GM19372 (cell line): ENCODE measurements around the gene LAMA2.

Experiments used
- ATAC-seq: cut with Tn5 transposase; IDR thresholded peaks from one replicate; pipeline ENCODE4 v1.9.1; 2021; ENCODE audit warnings: mild to moderate bottlenecking, low read depth, moderate library complexity; ENCODE audit not compliant: unreplicated experiment

LAMA2 gene

DNA sequence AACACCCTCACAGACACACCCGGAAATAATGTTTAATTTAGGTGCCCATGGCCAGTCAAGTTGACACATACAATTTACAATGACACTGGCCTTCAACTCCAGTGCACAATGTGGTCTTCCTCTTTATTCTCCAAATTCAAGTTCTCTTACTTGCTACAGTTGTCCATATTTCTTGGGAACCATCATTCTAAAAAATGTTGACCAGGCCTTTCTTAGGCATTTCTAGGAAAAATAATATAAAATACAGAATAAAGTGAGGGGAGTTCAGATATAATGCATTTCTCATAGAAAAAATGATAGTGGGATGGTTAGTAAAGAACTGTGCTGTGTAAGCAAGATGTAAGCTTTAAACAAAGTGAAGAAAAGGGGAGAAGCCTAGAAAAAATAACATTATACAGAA is 528.2 kb downstream of the LAMA2 start:
- ATAC-seq = no peak

DNA sequence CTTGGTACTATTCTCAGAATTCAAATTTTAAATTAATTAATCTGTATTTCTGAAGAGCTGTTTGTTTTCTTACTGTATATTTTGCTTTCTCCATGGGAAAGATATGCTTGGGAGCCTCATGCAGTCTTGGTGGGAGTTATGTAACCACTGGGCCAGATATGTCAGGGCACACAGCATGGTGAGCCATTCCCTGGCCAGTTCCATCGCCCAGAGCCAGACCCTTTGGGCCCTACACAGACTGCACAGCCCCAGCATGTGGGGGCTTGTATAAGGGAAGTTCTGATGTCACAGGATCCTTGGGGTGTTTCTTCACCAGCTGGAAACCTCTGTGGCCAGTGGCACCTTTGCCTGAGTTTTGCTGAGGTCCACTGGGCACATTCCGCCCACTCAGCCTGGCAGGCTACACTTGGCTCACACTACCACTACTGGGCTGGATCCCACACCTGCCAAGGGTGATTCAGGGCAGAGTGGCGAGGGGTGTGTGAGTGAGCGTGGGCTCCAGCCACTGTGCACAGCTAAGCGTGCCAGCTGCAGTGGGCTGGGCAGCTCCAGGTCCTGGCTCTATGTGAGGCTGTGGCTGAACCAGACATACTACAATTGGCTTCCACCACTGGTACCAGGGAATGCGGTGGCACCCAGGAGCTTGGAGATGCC is 533.5 kb downstream of the LAMA2 start:
- no peak for ATAC-seq

GRCh38 chr6:129417416-129418086 is 534.6 kb downstream of the LAMA2 start:
- ATAC-seq = no peak

DNA sequence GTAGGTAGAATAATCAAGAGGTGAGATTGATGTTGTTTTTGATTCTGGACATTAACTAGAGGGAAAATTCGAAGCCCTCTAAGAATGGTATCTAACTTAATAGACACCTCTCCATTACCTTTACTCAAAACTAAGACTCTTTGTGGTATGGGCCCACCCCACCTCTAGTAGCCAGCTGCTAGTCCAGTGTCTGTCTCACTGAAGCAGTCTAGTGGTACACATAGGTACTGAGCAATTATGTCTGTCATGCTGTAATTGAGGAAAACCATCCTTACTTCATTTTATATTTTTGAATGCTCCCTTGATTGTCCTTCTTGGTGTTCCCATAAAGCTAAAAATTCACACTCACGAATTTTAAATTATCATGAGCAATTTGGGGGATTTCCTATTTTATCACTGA is 536.4 kb downstream of the LAMA2 start:
- ATAC-seq = no peak

DNA sequence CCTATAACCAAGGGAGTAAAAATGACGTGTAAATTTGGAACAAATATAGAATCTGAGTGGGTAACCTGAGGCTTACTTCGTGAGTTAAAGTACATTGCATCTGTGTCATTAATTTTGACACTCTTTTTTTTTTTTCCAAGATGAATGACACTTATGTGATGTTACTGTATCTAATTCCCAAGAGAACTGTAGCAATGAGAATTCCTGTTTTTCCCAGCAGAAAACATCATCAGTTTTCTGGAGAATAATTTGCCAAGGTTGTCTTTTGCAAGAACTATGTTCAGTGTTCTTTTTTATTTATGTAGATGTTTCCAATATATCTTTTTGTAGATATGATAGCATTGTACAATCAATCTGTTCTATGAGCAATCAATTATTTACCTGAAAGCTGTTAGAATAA is 543.4 kb downstream of the LAMA2 start:
- no peak for ATAC-seq

DNA sequence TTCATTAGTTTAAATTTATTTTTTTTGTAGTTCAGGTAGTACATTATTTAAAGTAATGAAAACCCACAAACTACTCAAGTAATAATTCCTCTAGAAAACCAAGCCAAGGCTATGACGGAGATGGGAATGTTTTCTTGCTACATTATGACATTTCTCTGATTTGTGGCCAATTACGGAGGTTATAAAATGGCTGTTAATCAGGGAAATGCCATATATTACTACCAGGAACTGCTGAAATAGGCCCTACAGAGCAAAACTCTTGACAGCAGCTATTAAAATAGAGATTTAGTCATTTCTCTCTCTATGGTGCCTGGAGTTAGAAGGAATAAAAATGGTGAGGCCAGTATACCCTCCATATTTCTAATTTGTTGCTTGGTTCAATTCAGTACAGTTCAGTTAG is 547.0 kb downstream of the LAMA2 start:
- ATAC-seq = no peak

GRCh38 chr6:129432738-129433137 is 549.8 kb downstream of the LAMA2 start:
- no peak for ATAC-seq

DNA sequence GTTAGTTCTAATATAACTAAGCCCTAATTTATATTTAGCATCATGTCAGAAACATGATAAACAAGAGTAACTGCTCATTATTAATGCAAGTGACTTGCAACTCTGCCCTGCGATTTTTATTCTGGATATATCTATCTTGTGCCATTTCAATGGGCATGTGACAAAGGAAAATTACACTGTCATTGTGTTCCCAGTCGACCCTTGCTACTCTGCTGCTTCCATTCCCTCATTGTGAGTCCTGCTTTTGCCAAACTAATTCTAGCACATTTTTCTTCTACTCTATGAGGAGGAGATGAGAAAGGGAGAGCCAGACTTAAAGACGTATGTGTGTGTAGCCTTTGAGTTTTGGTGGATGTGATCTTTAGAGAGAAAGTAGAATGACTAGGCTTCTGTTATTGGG is 551.2 kb downstream of the LAMA2 start:
- ATAC-seq = no peak

- no peak for ATAC-seq
Measured at GRCh38 chr6:129440691-129441090, 557.8 kb downstream of the LAMA2 start.

- ATAC-seq = no peak
Measured at GRCh38 chr6:129444683-129445082, 561.7 kb downstream of the LAMA2 start.

DNA sequence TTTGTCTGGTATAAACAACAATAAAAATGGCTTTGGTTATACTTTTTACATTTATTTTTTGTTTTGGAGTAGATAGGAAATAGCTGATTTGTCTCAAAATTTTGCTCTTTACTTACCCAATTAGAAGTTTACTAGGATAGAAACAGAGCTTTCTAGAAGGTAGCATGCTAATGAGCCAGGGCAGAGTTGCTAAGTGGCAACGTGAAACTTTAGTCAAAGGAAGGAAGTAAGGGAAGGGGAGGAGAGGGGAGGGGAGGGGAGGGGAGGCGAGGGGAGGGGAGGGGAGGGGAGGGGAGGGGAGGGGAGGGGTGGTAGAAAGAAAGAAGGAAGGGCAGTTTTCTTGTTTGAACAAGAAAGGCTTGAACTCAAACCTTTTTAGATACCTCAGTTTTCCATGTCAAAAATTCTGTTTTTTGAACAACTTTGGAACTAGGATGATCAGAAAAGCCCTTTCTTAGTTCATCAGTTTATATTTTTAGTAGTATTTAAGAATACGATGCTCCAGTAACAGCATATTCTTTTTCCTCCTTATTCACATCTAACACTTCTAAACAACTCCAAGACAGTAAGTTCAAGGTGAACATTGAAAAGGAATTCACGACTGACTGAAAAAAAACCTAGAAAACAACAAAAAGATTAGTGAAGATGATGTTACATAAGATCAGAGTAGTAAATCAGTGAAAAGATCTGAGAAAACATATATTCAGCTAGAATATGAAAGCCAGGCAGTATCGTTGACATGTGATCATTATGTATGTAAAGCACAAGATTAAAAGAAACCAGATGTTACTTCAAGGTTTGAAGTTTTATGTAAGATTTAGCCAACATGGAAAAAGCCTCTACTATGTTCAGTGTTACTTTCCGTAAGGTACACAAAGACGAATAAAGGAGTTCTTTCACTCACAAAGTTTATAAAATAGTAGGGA is 563.6 kb downstream of the LAMA2 start:
- no peak for ATAC-seq

DNA sequence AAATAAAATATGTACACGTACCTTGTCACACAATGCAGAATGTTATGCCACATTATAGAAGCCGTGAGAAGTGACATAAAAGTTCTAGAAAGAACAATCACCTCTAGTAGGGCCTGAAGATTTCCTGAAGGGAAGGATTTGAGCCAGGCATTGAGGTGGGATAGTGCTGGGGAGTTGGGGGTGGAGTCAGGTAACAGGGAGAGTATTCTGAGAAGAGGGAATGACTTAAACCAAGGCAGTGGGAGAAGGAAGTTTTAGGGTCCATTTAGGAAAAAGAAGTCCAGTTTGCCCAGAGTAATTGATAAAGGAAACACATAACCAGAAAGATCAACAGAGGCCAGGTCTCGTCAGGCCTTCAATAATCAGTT is 564.2 kb downstream of the LAMA2 start:
- no peak for ATAC-seq

DNA sequence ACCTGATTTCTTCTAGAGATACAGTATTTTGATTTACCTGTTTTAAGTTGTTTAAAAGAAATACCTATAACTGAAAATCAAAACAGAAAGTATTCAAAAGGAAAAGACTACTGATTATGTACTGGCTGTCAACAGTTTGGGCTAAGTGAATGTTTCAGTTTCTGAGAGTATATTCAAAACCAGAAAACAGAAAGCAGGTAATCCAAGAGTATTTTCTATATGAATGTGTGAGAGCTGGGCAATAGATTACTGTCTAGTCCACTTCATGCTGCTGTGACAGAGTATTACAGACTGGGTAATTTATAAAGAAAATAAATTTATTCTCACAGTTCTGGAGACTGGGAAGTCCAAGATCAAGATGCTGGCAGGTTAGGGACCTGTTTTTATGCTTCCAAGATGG is 566.0 kb downstream of the LAMA2 start:
- peak; percentile 94 for ATAC-seq

- no peak for ATAC-seq
Measured at GRCh38 chr6:129451187-129451586, 568.2 kb downstream of the LAMA2 start.

DNA sequence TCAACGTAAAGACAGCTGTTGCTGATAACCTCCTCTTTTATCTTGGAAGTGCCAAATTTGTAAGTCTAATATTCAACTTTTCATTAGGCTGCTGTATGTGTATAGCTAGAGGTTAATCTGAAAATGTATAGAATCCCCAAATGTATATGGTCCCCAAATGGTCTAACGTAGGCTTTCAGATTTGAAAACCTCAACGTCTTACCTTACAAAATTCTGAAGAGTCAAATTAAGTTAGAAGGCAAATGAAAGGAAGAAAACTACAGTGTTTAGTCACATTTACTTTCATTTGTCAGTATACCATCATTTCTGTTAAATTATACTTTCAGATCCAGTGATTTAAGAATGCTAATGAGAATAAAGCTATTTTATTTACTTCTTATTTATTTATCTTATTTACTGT is 570.1 kb downstream of the LAMA2 start:
- ATAC-seq = no peak

GRCh38 chr6:129454488-129454887 is 571.5 kb downstream of the LAMA2 start:
- ATAC-seq = no peak

DNA sequence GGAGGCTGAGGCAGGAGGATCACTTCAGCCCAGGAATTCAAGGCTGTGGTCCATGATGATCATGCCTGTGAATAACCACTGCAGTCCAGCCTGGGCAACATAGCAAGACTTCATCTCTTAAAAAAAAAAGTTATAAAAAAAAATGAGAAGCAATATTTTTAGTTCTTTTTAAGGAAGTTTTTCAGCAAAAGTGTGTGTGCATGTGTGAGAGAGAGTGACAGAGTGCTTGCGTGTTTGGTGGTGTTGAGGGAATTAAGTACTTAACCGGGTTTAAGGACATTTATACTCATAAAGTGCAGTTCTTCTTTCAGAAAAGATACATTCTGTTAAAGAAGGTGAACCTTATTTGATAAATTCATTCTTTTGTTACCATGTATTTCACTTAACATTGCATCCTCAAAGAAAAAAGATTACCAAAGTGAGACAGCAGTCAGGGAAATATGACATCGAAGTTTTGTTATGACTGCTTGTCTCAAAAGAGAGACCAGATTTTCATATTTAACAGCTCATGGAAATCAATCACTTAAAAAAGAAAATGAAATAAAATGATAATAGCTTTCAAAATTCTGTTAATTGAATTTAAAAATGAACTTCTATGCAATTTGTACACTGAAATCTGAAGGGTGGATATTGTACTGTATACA is 572.3 kb downstream of the LAMA2 start:
- ATAC-seq = no peak

- ATAC-seq = no peak
Measured at GRCh38 chr6:129460221-129460620, 577.3 kb downstream of the LAMA2 start.

GRCh38 chr6:129469070-129469662 is 586.2 kb downstream of the LAMA2 start:
- ATAC-seq = no peak

DNA sequence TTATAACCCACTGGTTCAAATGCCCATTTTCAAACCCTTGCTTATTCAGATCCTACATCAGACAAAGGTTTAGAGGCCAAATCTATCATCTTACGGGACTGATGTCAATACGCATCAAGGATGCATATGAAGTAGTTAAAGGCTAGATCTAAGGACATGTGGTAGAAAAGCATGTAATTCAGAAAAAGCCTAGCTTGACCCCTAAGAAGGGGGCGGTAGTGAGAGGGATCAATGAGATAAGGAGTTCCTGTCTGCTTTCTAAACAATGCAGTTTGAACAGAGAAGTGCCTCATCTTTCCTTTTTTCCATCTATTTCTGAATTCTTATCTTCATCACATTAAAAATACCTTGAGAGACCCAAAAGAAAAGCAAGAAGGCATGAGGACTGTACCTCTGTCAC is 589.3 kb downstream of the LAMA2 start:
- ATAC-seq = no peak

DNA sequence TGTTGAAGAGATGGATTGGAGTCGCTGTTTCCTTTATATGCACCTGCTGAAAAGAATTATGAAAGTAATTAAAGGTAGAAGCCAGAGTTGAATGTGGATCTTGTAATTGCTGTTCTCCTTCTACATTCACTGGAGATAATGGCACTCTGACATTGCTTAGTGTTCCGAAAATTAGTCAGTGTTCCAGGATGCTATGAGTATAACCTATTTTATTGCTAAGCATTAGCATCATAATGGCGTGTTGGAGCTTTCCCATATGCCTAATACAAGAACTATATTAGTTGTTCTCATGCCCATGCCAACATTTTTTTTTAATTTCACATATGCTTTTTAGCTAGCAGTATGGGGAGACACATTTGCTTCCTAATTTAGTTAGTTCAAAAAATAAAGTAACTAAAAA is 590.6 kb downstream of the LAMA2 start:
- no peak for ATAC-seq
